AG09309 (cell line): Measurements from ENCODE around the gene TRPC1.
"Not testable (repeated sequence)": the region's sequence is repeated elsewhere in the genome, so short reads cannot be mapped to it uniquely, and the experiment has no call there.

Experiments used
- DNase-seq: peaks from one replicate; pipeline ENCODE4 v3.0.0-alpha.2; 2010; ENCODE audit warnings: low read depth
- H3K4me3 ChIP-seq: 2 replicates; pipeline ENCODE4 v1.5.1; 2011; ENCODE audit warnings: mild to moderate bottlenecking, low read depth, low read length, moderate library complexity; ENCODE audit not compliant: control insufficient read depth
- TF ChIP-seq, protein P1 (sequence below): IDR thresholded peaks from 2 replicates; pipeline ENCODE4 v1.5.1; 2011; ENCODE audit warnings: mild to moderate bottlenecking, low read depth, low read length, inconsistent platforms; ENCODE audit not compliant: insufficient read depth, control insufficient read depth; ENCODE audit errors: missing control alignments

Gene TRPC1

DNA sequence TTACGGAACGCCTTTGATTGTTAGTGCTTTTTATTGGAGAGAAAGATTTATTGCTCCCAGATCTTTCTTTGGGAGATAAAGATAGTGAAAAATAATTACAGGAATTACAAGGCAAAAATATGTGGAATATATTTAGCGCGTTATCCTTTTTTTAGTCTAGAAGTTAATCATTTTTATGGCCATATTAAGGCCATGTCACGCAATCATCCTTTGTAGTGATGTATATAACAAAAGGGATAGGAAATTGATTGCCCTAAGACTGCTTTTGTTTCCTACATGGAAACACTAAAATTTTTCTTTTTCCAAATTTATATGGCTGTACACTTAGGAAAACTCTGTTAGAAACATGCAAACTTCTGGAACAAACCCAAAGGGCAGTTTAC is 1.5 kb downstream of the TRPC1 start:
- TF ChIP-seq, protein P1, sequence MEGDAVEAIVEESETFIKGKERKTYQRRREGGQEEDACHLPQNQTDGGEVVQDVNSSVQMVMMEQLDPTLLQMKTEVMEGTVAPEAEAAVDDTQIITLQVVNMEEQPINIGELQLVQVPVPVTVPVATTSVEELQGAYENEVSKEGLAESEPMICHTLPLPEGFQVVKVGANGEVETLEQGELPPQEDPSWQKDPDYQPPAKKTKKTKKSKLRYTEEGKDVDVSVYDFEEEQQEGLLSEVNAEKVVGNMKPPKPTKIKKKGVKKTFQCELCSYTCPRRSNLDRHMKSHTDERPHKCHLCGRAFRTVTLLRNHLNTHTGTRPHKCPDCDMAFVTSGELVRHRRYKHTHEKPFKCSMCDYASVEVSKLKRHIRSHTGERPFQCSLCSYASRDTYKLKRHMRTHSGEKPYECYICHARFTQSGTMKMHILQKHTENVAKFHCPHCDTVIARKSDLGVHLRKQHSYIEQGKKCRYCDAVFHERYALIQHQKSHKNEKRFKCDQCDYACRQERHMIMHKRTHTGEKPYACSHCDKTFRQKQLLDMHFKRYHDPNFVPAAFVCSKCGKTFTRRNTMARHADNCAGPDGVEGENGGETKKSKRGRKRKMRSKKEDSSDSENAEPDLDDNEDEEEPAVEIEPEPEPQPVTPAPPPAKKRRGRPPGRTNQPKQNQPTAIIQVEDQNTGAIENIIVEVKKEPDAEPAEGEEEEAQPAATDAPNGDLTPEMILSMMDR, result no peak
- peak overlapping the region; percentile 99 for H3K4me3 ChIP-seq
- DNase-seq, result no peak

DNA sequence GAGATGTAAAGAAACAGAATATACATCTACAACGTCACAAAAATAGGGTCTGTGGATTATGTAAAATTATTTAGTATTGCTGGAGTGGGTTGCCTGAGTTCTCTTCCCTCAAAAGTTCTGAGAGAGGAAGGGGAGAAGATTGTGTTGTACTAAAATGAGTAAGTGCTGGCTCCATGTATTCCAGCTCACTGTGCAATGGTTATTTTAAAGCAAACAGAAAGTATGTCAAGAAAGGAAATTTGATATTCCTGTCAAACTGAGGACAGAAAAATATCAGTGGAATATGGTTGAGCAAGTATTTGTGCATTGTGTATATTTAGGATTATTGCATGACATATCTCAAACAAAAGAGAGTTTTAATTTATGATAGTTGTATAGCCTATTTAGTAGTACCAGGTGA is 2.2 kb downstream of the TRPC1 start:
- DNase-seq, result no peak
- TF ChIP-seq, protein P1, result no peak
- no peak overlapping the region for H3K4me3 ChIP-seq

DNA sequence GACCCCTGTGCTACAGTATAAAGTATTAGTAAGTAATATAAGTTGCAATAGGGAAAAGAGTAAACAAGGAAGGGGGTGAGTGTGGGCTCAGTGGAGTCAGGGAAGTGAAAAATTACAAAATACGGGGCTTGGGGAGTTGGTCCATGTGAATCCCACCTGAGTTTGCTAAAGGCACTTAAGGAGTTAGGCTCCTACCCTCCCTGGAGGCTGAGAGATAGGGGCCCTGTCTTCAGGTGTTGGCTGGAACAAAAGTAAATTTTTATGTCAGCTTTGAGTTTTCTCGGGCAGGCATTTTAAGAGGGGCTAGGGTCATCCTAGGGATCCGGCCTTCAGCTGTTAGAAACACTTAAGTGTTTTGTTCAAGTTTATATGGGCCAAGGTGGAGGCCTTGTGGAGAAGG is 8.2 kb downstream of the TRPC1 start:
- TF ChIP-seq, protein P1, result no peak
- H3K4me3 ChIP-seq, result no peak overlapping the region
- no peak for DNase-seq

DNA sequence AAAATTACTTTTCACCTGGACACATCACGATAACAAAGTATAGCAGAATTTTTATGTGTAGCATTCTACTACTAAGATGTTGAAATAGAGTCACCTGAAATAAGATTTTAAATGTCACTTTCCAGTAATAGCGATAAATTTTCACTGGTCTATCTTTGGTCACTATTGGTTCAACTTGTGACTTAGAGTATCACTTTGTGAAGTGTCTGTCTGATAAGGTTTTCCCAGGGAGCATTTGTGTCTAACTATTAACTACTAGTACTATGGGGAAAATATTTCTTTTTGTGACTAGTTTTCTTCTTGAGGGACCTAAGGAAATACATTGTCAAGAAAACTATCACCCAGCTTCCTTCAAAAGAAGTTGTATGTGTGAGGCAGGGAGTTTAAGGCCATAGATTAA is 11.0 kb downstream of the TRPC1 start:
- DNase-seq, result no peak
- TF ChIP-seq, protein P1, result no peak
- H3K4me3 ChIP-seq, result no peak overlapping the region

DNA sequence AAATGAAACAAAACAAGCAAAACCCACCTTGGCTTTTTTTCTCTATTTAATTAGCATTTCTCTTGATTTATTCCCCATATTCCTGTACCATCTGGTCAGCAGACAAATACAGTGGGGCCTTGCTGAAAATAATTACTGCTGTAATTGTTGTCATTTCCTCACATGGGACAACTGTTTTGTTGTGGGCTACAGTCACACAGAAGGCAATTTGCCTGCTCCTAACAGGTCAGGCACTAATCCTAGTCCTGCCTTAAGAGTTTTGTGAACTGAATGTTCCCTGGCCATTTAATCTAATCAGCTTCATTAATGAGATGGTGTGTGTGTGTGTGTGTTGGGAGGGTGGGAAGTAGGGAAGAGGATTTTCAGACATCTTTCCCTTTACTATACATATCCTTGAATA is 11.6 kb downstream of the TRPC1 start:
- no peak overlapping the region for H3K4me3 ChIP-seq
- TF ChIP-seq, protein P1, result no peak
- no peak for DNase-seq

DNA sequence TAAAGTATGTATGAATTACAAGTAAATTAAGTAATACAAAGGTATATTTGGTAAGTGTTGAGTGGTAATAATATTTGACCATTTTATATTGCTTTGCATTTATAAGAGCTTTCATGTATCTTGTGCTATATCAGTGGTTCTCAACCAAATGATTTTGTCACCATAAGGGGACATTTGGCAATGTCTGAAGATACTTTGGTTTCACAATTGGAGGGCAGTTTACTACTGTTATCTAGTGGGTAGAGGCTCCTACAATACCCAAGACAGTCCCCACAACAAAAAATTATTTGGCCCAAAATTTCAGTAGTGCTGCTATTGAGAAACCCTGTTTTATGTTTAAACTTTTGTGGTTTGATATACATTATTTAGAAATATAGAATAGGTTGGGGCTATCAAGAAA is 14.6 kb downstream of the TRPC1 start:
- TF ChIP-seq, protein P1, result no peak
- DNase-seq, result no peak

DNA sequence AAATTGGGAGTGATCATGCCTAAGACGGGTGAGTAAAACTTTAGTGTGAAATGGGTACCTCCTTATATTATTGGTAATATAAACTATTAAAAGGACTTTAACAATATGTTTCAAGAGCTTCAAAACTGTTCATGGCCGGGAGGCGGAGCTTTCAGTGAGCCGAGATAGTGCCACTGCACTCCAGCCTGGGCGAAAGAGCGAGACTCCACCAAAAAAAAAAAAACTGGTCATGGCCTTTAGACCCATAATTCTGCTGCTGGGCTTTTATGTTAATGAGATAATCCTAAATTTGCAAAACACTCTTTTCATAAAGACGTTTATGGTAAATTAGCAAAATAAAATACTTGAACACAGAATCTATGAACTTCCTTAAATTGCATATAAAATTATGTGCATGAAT is 22.8 kb downstream of the TRPC1 start:
- no peak for DNase-seq
- TF ChIP-seq, protein P1, result no peak

More for the DNA sequence above, 14.6 kb downstream of the TRPC1 start:
- no peak overlapping the region for H3K4me3 ChIP-seq

DNA sequence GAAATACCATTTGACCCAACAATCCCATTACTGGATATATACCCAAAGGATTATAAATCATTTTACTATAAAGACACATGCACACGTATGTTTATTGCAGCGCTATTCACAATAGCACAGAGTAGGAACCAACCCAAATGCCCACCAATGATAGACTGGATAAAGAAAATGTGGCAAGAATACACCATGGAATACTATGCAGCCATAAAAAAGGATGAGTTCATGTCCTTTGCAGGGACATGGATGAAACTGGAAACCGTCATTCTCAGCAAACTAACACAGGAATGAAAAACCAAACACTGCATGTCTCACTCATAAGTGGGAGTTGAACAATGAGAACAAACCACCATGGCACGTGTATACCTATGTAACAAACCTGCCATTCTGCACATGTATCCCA is 26.7 kb downstream of the TRPC1 start:
- not testable (repeated sequence) for DNase-seq, H3K4me3 ChIP-seq

More for the DNA sequence above, 22.8 kb downstream of the TRPC1 start:
- H3K4me3 ChIP-seq, result no peak overlapping the region

DNA sequence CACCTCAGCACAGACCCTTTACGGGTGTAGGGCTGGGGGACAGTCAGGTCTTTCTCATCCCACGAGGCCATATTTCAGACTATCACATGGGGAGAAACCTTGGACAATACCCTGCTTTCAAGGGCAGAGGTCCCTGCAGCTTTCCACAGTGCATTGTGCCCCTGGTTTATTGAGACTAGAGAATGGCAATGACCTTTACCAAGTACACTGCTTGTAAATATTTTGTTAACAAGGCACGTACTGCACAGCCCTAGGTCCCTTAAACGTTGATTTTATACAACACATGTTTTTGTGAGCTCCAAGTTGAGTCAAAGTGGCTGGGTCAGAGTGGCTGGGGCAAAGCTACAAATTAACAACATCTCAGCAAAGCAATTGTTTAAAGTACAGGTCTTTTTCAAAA is 28.8 kb downstream of the TRPC1 start:
- not testable (repeated sequence) for H3K4me3 ChIP-seq, DNase-seq
